Parathyroid adenoma (tissue), 2 donors: ENCODE results near the gene LDLRAD2.

Source experiments
- H2AFZ ChIP-seq: fragments of 300-600 bp; sonication (generic); one replicate; pipeline ENCODE4 v1.7.0; 2017; ENCODE audit warnings: antibody characterized with exemption, mild to moderate bottlenecking
- H3K27ac ChIP-seq: fragments of 300-600 bp; sonication (generic); one replicate; pipeline ENCODE4 v1.7.0; 2017
- H3K27me3 ChIP-seq: fragments of 300-600 bp; sonication (generic); one replicate; pipeline ENCODE4 v1.7.0; 2017; ENCODE audit warnings: low read length; ENCODE audit not compliant: control insufficient read depth, insufficient read depth
- H3K36me3 ChIP-seq: fragments of 300-600 bp; sonication (generic); one replicate; pipeline ENCODE4 v1.7.0; 2017; ENCODE audit warnings: low read length; ENCODE audit not compliant: control insufficient read depth, insufficient read depth
- H3K4me1 ChIP-seq: fragments of 300-600 bp; sonication (generic); one replicate; pipeline ENCODE4 v1.7.0; 2017; ENCODE audit warnings: control low read depth
- H3K4me2 ChIP-seq: fragments of 300-600 bp; sonication (generic); one replicate; pipeline ENCODE4 v1.7.0; 2017; ENCODE audit warnings: low read length
- H3K4me3 ChIP-seq: fragments of 300-600 bp; sonication (generic); one replicate; pipeline ENCODE4 v1.7.0; 2017; ENCODE audit warnings: low read depth, low read length
- H3K79me2 ChIP-seq: fragments of 300-600 bp; sonication (generic); one replicate; pipeline ENCODE4 v1.7.0; 2017; ENCODE audit warnings: control low read depth
- H3K9ac ChIP-seq: fragments of 300-600 bp; sonication (generic); one replicate; pipeline ENCODE4 v1.7.0; 2017; ENCODE audit warnings: mild to moderate bottlenecking
- H3K9me3 ChIP-seq: fragments of 300-600 bp; sonication (generic); one replicate; pipeline ENCODE4 v1.7.0; 2017; ENCODE audit warnings: low read length; ENCODE audit not compliant: control insufficient read depth
- CTCF ChIP-seq: fragments of 300-600 bp; sonication (generic); IDR thresholded peaks from one replicate; pipeline ENCODE4 v1.7.0; 2017; ENCODE audit warnings: antibody characterized with exemption, mild to moderate bottlenecking
- donor health status: primary hyperparathyroidism.

Gene LDLRAD2

GRCh38 chr1:21779613-21780521 lies 32.2 kb upstream of the LDLRAD2 start:
- Histone ChIP-seq H3K36me3 (no peaks in the 10 kb centered on the region), H3K79me2 (peaks cover 34% of the 10 kb centered on the region), H3K4me1 (no peaks in the 10 kb centered on the region), H3K4me2 (no peak overlapping the region), H3K9ac (no peak overlapping the region), H3K4me3 (no peak overlapping the region), H2AFZ (no peak overlapping the region), H3K27ac (no peak overlapping the region), H3K27me3 (no peaks in the 10 kb centered on the region), H3K9me3 (no peaks in the 10 kb centered on the region)
- TF ChIP-seq CTCF = no peak

GRCh38 chr1:21781815-21782348 lies 30.2 kb upstream of the LDLRAD2 start:
- Histone ChIP-seq H3K27ac (peak overlapping the region; percentile 99), H3K4me2 (peak overlapping the region; percentile 89), H3K9me3 (no peaks in the 10 kb centered on the region), H2AFZ (peak overlapping the region; percentile 62), H3K4me3 (peak overlapping the region; percentile 90), H3K79me2 (peaks cover 31% of the 10 kb centered on the region), H3K9ac (no peak overlapping the region), H3K36me3 (no peaks in the 10 kb centered on the region), H3K27me3 (no peaks in the 10 kb centered on the region), H3K4me1 (no peaks in the 10 kb centered on the region)
- TF ChIP-seq CTCF = no peak

- Histone ChIP-seq H3K9ac (no peak overlapping the region), H3K4me3 (peak overlapping the region; percentile 90), H3K36me3 (no peaks in the 10 kb centered on the region), H3K4me1 (no peaks in the 10 kb centered on the region), H3K9me3 (no peaks in the 10 kb centered on the region), H3K27me3 (no peaks in the 10 kb centered on the region), H3K27ac (peak overlapping the region; percentile 99), H3K79me2 (peaks cover 27% of the 10 kb centered on the region), H2AFZ (peak overlapping the region; percentile 62), H3K4me2 (peak overlapping the region; percentile 89)
- TF ChIP-seq CTCF = no peak
Measured at GRCh38 chr1:21782349-21782867, 29.7 kb upstream of the LDLRAD2 start.

- H3K9ac ChIP-seq = peak within 1 kb of the TSS; percentile 90
- peak within 1 kb of the TSS; percentile 99 for H3K27ac ChIP-seq
- peak within 1 kb of the TSS; percentile 90 for H3K4me3 ChIP-seq
- no peaks in the 10 kb centered on the region for H3K27me3 ChIP-seq
- H3K9me3 ChIP-seq = no peaks in the 10 kb centered on the region
- peak within 1 kb of the TSS; percentile 96 for H2AFZ ChIP-seq
- no peaks in the 10 kb centered on the region for H3K4me1 ChIP-seq
- TF ChIP-seq CTCF = peak; percentile 7
- no peaks in the 10 kb centered on the region for H3K36me3 ChIP-seq
- peak within 1 kb of the TSS; percentile 89 for H3K4me2 ChIP-seq
- peaks cover 24% of the 10 kb centered on the region for H3K79me2 ChIP-seq
Measured at GRCh38 chr1:21782868-21783678, 29.0 kb upstream of the LDLRAD2 start, which contains the start of gene USP48. TSS of gene USP48 (minus strand) at chr1:21783149. CDS start at chr1:21782957, 192 bp downstream.
